Lung (tissue), 12 donors: ENCODE measurements around the gene MATN1. TPM values are rescaled to one million over a fixed set of nuclear protein-coding genes. Genes with fewer than 3 reads are reported as not detected.
A peak's percentile ranks its signal among the peaks of the same experiment; 100 is the strongest.

ENCODE experiments used
- ATAC-seq: fragments of 200-7000 bp; cut with Tn5 transposase; one replicate; pipeline ENCODE4 v1.9.1; 2020; ENCODE audit warnings: moderate number of reproducible peaks; ENCODE audit not compliant: insufficient read depth, low FRiP score
- DNase-seq, 3 donors: peaks; one replicate each; pipeline ENCODE4 v3.0.0-alpha.2; 2013 to 2017
- H3K27ac ChIP-seq, 2 donors: one replicate each; pipeline ENCODE4 v1.5.1; 2013; ENCODE audit warnings: mild to moderate bottlenecking in 2 of 2, moderate library complexity in 2 of 2, control low read depth in 1 of 2, inconsistent platforms in 1 of 2, low read depth in 1 of 2, low read length in 1 of 2
- H3K27me3 ChIP-seq, 3 donors: one replicate each; pipeline ENCODE4 v1.5.1; 2013; ENCODE audit warnings: low read length in 2 of 3; ENCODE audit not compliant: control insufficient read depth in 3 of 3, insufficient read depth in 3 of 3
- H3K36me3 ChIP-seq, 4 donors: one replicate each; pipeline ENCODE4 v1.5.1; 2013; ENCODE audit warnings: low read length in 4 of 4, mild to moderate bottlenecking in 1 of 4, moderate library complexity in 1 of 4; ENCODE audit not compliant: control insufficient read depth in 4 of 4, insufficient read depth in 4 of 4
- H3K4me1 ChIP-seq, 5 donors: one replicate each; pipeline ENCODE4 v1.5.1; 2013; ENCODE audit warnings: low read length in 5 of 5, mild to moderate bottlenecking in 2 of 5, moderate library complexity in 1 of 5; ENCODE audit not compliant: control insufficient read depth in 5 of 5, insufficient read depth in 5 of 5
- H3K4me3 ChIP-seq: one replicate; pipeline ENCODE4 v1.5.1; 2013; ENCODE audit warnings: mild to moderate bottlenecking, control low read depth, moderate library complexity
- H3K9ac ChIP-seq, 2 donors: one replicate each; pipeline ENCODE4 v1.5.1; 2013; ENCODE audit warnings: low read length in 2 of 2, control low read depth in 1 of 2; ENCODE audit not compliant: insufficient read depth in 1 of 2
- H3K9me3 ChIP-seq, 4 donors: one replicate each; pipeline ENCODE4 v1.5.1; 2013; ENCODE audit warnings: low read length in 3 of 4, mild to moderate bottlenecking in 1 of 4, moderate library complexity in 1 of 4; ENCODE audit not compliant: control insufficient read depth in 4 of 4, insufficient read depth in 3 of 4
- CTCF ChIP-seq: IDR thresholded peaks from 2 replicates; pipeline ENCODE4 v1.5.1; 2012; ENCODE audit warnings: mild to moderate bottlenecking; ENCODE audit errors: control extremely low read depth, extremely low read depth
- WGBS, 2 donors: extraction: QIAGEN DNeasy Blood & Tissue Kit; methylation state at CpG; one replicate each; pipeline ENCODE4 v1.1.7; 2013; 5-methylcytosine and 5-hydroxymethylcytosine counted together
- polyA plus RNA-seq, 2 donors: library from polyadenylated mRNA; stranded (reverse); fragments of 200-250 nt; gene quantifications; one replicate each; pipeline ENCODE4 v1.2.1, GENCODE V29; 2013
- total RNA-seq, 2 donors: library from RNA; depleted of rRNA in 1 of 2; stranded (reverse); fragments of >200 nt in 1 of 2; gene quantifications; one replicate each; pipeline ENCODE4 v1.2.1, GENCODE V29; 2014 to 2021
- donor health status: control.
- donor health status: control.
- donor health status: Bipolar disorder and iron deficiency.
- donor health status: healthy.
- donor health status: DM: yes; HTN: yes; CAD: no.

Gene MATN1
- total and polyA plus RNA-seq, 4 donors: 0.15 to 0.57 (median 0.17) TPM

GRCh38 chr1:30755334-30755733 lies 31.9 kb upstream of the MATN1 start:
- TF ChIP-seq CTCF: no peak
- Histone ChIP-seq H3K4me1 (peaks cover 0 to 7% (median 0%) of the 10 kb centered on the region in 5 donors), H3K9me3 (peaks cover 0 to 2% (median 0%) of the 10 kb centered on the region in 4 donors), H3K36me3 (no peaks in the 10 kb centered on the region), H3K27me3 (no peaks in the 10 kb centered on the region), H3K9ac (no peak overlapping the region), H3K27ac (peak overlapping the region in 1 of 2 donors; percentile 44), H3K4me3 (peak overlapping the region; percentile 12)
- WGBS, 2 donors: 79 to 84% methylated on average over 6 of the region's 6 CpGs
- DNase-seq (no peak), ATAC-seq (no peak)

- H3K9me3 ChIP-seq: peaks cover 0 to 2% (median 0%) of the 10 kb centered on the region in 4 donors
- H3K36me3 ChIP-seq: no peaks in the 10 kb centered on the region
- no peak overlapping the region for H3K4me3 ChIP-seq
- H3K9ac ChIP-seq: no peak overlapping the region
- DNase-seq (no peak), ATAC-seq (no peak)
- no peak overlapping the region for H3K27ac ChIP-seq
- no peaks in the 10 kb centered on the region for H3K27me3 ChIP-seq
- no peak for TF ChIP-seq CTCF
- 56 to 76% methylated on average over 9 of the region's 9 CpGs for WGBS, 2 donors
- H3K4me1 ChIP-seq: peaks cover 0 to 5% (median 0%) of the 10 kb centered on the region in 5 donors
Observed at GRCh38 chr1:30754684-30755171, 31.3 kb upstream of the MATN1 start.

- no peaks in the 10 kb centered on the region for H3K36me3 ChIP-seq
- H3K9me3 ChIP-seq: peaks cover 0 to under 1% (median 0%) of the 10 kb centered on the region in 4 donors
- no peak for TF ChIP-seq CTCF
- no peaks in the 10 kb centered on the region for H3K27me3 ChIP-seq
- DNase-seq: no peak
- peaks cover 0 to 5% (median 0%) of the 10 kb centered on the region in 5 donors for H3K4me1 ChIP-seq
- no peak overlapping the region for H3K4me3 ChIP-seq
- no peak overlapping the region for H3K27ac ChIP-seq
- 30 to 62% methylated on average over 13 of the region's 13 CpGs for WGBS, 2 donors
- no peak for ATAC-seq
- no peak overlapping the region for H3K9ac ChIP-seq
Observed at GRCh38 chr1:30753660-30754123, 30.3 kb upstream of the MATN1 start.

- H3K27ac ChIP-seq: no peak overlapping the region
- 35 to 53% methylated on average over 3 of the region's 3 CpGs for WGBS, 2 donors
- H3K4me1 ChIP-seq: peaks cover 0 to 5% (median 0%) of the 10 kb centered on the region in 5 donors
Observed at GRCh38 chr1:30753118-30753517, 29.7 kb upstream of the MATN1 start.

More at GRCh38 chr1:30753118-30753517, 29.7 kb upstream of the MATN1 start:
- no peaks in the 10 kb centered on the region for H3K9me3 ChIP-seq
- ATAC-seq (no peak), DNase-seq (no peak)
- no peaks in the 10 kb centered on the region for H3K27me3 ChIP-seq
- H3K36me3 ChIP-seq: no peaks in the 10 kb centered on the region
- no peak for TF ChIP-seq CTCF
- no peak overlapping the region for H3K9ac ChIP-seq
- H3K4me3 ChIP-seq: no peak overlapping the region
